ENCODE results near the gene RBM22.

Gene RBM22

DNA sequence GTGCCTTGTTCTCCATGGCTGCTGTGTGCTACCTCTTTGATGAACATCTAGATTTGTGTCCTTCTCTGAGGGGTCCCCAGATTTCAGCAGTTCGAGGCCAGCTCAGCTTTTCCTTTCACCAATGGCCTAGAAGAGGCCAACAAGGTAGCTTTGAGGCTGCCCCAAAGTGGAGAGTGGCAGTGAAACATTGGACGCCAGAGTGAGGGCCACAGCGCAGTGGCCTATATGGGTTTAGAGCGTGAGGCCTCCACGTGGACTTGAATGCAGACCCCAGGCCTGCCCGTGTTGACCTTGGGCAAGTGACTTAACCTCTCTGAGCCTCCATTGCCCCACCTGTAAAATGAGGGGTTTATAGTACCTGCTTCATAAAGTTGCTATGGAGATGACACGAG lies 28.0 kb downstream of the RBM22 start:
- Histone ChIP-seq H3K27me3 (ENCODE audit: control insufficient read depth, insufficient read depth, low read length) (no peaks in the 10 kb centered on the region), H3K9me3 (ENCODE audit: control insufficient read depth, insufficient read depth, low read length) (no peaks in the 10 kb centered on the region), H3K4me1 (ENCODE audit: control insufficient read depth, insufficient read depth, low read length) (peaks cover 15% of the 10 kb centered on the region), H3K36me3 (ENCODE audit: control insufficient read depth, insufficient read depth, low read length) (peaks cover 18% of the 10 kb centered on the region), H3K4me3 (ENCODE audit: low read depth, low read length) (peak overlapping the region; percentile 81), H3K9ac (ENCODE audit: low read depth, low read length) (peak overlapping the region; percentile 80), H3K27ac (ENCODE audit: low read depth, low read length) (peak overlapping the region; percentile 80)

DNA sequence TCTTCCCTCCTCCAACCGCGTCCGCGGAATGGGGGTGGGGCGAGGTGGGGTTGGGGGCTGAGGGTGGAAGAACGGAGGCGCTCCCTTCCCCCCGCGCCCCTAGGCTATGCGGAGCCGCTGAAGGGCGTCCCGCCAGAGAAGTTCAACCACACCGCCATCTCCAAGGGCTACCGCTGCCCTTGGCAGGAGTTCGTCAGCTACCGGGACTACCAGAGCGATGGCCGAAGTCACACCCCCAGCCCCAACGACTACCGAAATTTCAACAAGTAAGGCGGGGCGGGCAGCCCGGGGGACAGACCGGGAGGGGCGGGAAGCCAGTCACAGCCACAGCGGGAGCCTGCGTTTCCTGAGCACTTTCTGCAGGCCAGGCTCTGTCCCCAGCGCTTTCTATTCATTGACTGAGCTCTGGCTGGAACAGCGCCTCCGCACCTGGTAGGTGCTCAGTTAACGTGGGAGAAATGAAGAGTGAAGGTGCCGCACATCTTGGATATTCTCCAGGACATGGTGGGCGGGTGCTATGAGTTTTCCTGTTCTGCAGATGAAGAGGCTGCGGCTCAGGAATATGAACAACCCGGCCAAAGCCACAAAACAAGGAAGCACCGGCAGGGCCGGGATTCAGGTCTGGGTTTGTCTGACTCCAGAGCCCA lies 28.5 kb downstream of the RBM22 start:
- peak overlapping the region; percentile 80 for H3K27ac ChIP-seq (ENCODE audit: low read depth, low read length)

DNA sequence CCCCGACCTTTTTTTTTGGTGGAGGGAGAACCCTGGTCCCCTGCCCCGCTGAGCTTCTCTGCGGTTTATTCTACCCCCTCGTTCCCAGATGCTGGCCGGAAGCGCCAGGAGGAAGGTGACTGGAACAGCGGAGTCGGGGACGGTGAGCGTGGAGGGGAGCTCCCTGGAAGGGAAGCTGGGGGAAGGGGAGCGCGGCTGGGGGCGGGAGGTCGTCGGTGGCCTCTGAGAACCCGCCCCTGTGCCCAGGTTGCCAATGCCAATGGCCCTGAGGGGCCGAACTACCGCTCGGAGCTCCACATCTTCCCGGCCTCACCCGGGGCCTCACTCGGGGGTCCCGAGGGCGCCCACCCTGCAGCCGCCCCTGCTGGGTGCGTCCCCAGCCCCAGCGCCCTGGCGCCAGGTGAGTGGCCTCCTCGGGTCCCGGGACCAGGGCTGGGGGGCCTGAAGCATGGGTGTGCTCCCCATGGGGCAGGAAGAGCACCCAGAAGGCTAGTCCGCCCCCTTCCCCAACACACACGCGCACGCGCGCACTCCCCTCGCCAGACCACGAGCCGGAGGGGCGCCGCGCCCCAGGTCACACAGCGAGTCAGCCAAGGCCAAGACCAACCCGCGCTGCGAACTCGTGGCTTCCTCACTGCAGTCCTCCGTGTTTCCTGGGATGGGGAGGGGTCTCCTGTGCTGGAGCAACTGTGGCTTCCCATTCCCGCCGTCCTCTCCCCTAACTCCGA lies 29.2 kb downstream of the RBM22 start:
- Histone ChIP-seq H3K27ac (ENCODE audit: low read depth, low read length) (peak overlapping the region; percentile 80), H3K4me1 (ENCODE audit: control insufficient read depth, insufficient read depth, low read length) (peaks cover 15% of the 10 kb centered on the region), H3K9me3 (ENCODE audit: control insufficient read depth, insufficient read depth, low read length) (no peaks in the 10 kb centered on the region), H3K27me3 (ENCODE audit: control insufficient read depth, insufficient read depth, low read length) (no peaks in the 10 kb centered on the region), H3K9ac (ENCODE audit: low read depth, low read length) (peak overlapping the region; percentile 80), H3K36me3 (ENCODE audit: control insufficient read depth, insufficient read depth, low read length) (peaks cover 14% of the 10 kb centered on the region), H3K4me3 (ENCODE audit: low read depth, low read length) (peak overlapping the region; percentile 81)

More for the DNA sequence above, 28.5 kb downstream of the RBM22 start:
- Histone ChIP-seq H3K9me3 (ENCODE audit: control insufficient read depth, insufficient read depth, low read length) (no peaks in the 10 kb centered on the region), H3K4me1 (ENCODE audit: control insufficient read depth, insufficient read depth, low read length) (peaks cover 15% of the 10 kb centered on the region), H3K4me3 (ENCODE audit: low read depth, low read length) (peak overlapping the region; percentile 81), H3K36me3 (ENCODE audit: control insufficient read depth, insufficient read depth, low read length) (peaks cover 18% of the 10 kb centered on the region), H3K9ac (ENCODE audit: low read depth, low read length) (peak overlapping the region; percentile 80), H3K27me3 (ENCODE audit: control insufficient read depth, insufficient read depth, low read length) (no peaks in the 10 kb centered on the region)

DNA sequence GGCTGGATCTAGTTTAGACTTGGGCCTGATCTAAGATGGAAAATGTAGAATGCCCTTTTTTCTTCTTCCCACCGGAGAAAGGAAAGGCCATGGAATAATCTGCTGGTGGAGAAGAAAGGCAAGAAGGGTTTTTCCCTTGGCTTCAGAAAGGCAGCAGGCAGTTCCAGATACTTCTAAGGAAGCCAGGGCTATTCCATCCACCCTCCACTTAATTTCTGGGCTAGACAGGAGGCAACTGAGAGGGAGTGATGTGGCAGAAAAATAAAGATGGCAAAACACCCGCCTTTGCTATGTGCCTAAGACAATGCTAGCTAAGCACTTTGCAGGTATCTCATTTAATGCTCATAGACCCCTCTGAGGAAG lies 29.9 kb downstream of the RBM22 start:
- no peaks in the 10 kb centered on the region for H3K9me3 ChIP-seq (ENCODE audit: control insufficient read depth, insufficient read depth, low read length)
- H3K9ac ChIP-seq (ENCODE audit: low read depth, low read length): peak overlapping the region; percentile 40; the same call in 1 of the 2 replicates
- H3K36me3 ChIP-seq (ENCODE audit: control insufficient read depth, insufficient read depth, low read length): peaks cover 13% of the 10 kb centered on the region
- peak overlapping the region; percentile 8 for H3K27ac ChIP-seq (ENCODE audit: low read depth, low read length)
- H3K4me3 ChIP-seq (ENCODE audit: low read depth, low read length): peak overlapping the region; percentile 81
- H3K27me3 ChIP-seq (ENCODE audit: control insufficient read depth, insufficient read depth, low read length): no peaks in the 10 kb centered on the region
- H3K4me1 ChIP-seq (ENCODE audit: control insufficient read depth, insufficient read depth, low read length): peaks cover 15% of the 10 kb centered on the region

DNA sequence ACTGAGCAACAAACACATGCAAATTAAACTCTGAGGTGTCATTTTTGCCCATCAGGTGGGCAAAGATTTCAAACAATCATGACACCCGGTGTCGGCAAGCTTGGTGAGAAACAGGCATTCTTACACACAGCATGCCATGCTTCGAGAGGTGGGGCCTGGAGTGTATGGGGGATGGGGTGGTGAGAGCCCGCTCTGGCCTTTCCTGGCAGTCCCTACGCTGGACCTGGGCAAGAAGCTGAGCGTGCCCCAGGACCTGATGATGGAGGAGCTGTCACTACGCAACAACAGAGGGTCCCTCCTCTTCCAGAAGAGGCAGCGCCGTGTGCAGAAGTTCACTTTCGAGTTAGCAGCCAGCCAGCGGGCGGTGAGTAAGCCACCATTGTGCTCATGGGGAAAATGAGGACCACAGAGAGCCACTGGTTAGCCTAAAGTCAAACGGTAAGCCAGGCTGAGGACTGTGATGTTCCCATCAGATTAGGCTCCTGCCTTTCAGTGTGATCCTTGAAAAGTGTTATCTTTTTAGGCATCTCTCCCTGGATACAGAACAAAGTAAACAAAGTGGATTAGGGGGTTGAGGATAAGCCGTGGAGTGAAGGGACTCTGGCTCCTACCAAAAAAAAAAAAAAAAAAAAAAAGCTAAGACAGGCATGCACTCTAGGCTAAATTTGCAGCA lies 30.5 kb downstream of the RBM22 start:
- Histone ChIP-seq H3K9ac (ENCODE audit: low read depth, low read length) (no peak overlapping the region), H3K4me1 (ENCODE audit: control insufficient read depth, insufficient read depth, low read length) (peaks cover 15% of the 10 kb centered on the region), H3K27me3 (ENCODE audit: control insufficient read depth, insufficient read depth, low read length) (no peaks in the 10 kb centered on the region), H3K36me3 (ENCODE audit: control insufficient read depth, insufficient read depth, low read length) (peaks cover 13% of the 10 kb centered on the region), H3K4me3 (ENCODE audit: low read depth, low read length) (peak overlapping the region; percentile 81; the same call in 1 of the 2 replicates), H3K27ac (ENCODE audit: low read depth, low read length) (peak overlapping the region; percentile 8), H3K9me3 (ENCODE audit: control insufficient read depth, insufficient read depth, low read length) (no peaks in the 10 kb centered on the region)

DNA sequence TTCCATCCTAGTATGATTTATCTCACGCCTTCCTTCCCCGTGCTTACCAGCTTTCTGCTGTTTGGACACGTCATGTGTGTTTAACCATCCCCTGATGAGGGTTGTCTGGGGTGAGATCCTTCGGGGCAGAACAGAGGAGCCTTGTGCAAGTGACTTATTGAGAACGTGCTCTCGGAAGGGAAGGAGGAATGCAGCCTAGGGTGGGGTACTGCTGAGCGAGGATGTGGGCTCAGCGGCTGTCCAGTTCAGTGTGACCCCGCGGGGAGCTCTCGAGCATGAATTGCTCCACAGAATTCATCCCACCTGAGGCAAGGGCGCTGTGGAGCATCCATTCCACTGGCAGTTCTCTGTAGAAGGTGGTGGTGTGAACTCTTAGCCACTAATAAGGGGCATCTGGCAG lies 35.8 kb downstream of the RBM22 start:
- Histone ChIP-seq H3K27me3 (ENCODE audit: control insufficient read depth, insufficient read depth, low read length) (no peaks in the 10 kb centered on the region), H3K4me1 (ENCODE audit: control insufficient read depth, insufficient read depth, low read length) (peaks cover 17% of the 10 kb centered on the region), H3K4me3 (ENCODE audit: low read depth, low read length) (no peak overlapping the region), H3K27ac (ENCODE audit: low read depth, low read length) (no peak overlapping the region), H3K9ac (ENCODE audit: low read depth, low read length) (no peak overlapping the region), H3K9me3 (ENCODE audit: control insufficient read depth, insufficient read depth, low read length) (no peaks in the 10 kb centered on the region), H3K36me3 (ENCODE audit: control insufficient read depth, insufficient read depth, low read length) (peaks cover 14% of the 10 kb centered on the region)

DNA sequence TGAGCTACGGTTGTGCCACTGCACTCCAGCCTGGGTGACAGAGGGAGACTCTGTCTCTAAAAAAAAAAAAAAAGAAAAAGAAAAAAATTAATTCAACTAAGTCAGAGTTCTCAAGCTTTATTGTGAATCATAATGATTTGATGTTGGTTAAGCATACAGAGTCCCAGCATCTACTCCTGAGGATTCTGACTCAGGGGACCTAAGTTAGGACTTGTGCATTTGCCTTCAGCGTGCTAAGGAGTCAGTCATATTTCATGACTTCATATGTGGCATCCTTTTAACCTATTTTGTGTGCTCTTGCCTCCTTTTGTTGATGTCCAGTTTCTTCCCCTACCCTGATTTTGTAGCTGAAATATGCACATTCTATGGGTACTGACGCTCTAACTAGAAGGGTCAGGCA lies 36.9 kb downstream of the RBM22 start:
- peaks cover 12% of the 10 kb centered on the region for H3K36me3 ChIP-seq (ENCODE audit: control insufficient read depth, insufficient read depth, low read length)
- H3K27me3 ChIP-seq (ENCODE audit: control insufficient read depth, insufficient read depth, low read length): no peaks in the 10 kb centered on the region
- H3K4me1 ChIP-seq (ENCODE audit: control insufficient read depth, insufficient read depth, low read length): peaks cover 19% of the 10 kb centered on the region
- H3K4me3 ChIP-seq (ENCODE audit: low read depth, low read length): no peak overlapping the region
- no peaks in the 10 kb centered on the region for H3K9me3 ChIP-seq (ENCODE audit: control insufficient read depth, insufficient read depth, low read length)
- no peak overlapping the region for H3K27ac ChIP-seq (ENCODE audit: low read depth, low read length)
- H3K9ac ChIP-seq (ENCODE audit: low read depth, low read length): no peak overlapping the region

DNA sequence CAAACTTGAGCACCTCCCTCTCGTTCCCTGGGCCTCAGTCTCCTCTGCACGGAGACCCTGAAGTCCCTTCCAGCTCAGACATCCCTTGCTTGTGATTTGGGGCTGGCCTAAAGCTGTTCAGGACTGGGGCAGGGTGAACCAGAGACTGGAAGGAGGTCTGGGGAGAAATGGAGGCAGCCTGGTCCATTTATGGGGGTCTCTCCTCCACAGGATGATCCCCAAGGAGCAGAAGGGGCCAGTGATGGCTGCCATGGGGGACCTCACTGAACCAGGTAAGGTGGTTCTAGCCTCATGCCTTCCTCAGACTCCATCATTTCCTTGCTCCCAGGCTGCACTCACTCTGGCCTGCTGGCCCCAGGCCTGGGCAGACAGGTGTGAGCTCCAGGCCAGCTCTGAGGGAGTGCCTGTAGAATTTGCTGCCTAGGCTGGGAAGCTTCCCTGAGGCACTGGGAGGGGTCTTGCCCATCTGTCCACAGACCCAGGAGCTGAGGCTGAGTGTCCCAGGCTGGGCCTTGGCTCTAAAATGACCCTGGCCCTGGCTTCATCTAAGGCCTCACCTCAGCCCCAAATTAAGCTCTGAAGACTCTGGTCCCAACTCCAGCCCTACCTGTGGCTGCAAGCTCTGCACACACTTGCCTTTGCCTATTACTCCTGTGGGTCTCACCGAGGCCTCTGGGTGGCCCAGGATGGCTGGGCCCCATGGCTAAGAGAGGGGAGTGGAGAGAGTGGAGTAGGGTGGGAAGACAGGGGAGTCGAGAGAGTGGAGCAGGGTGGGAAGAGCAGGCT lies 37.9 kb downstream of the RBM22 start:
- Histone ChIP-seq H3K27ac (ENCODE audit: low read depth, low read length) (no peak overlapping the region), H3K9me3 (ENCODE audit: control insufficient read depth, insufficient read depth, low read length) (no peaks in the 10 kb centered on the region), H3K4me1 (ENCODE audit: control insufficient read depth, insufficient read depth, low read length) (peaks cover 19% of the 10 kb centered on the region), H3K27me3 (ENCODE audit: control insufficient read depth, insufficient read depth, low read length) (peaks cover under 1% of the 10 kb centered on the region; the same call in 1 of the 2 replicates), H3K9ac (ENCODE audit: low read depth, low read length) (no peak overlapping the region), H3K4me3 (ENCODE audit: low read depth, low read length) (no peak overlapping the region), H3K36me3 (ENCODE audit: control insufficient read depth, insufficient read depth, low read length) (peaks cover 5% of the 10 kb centered on the region)

DNA sequence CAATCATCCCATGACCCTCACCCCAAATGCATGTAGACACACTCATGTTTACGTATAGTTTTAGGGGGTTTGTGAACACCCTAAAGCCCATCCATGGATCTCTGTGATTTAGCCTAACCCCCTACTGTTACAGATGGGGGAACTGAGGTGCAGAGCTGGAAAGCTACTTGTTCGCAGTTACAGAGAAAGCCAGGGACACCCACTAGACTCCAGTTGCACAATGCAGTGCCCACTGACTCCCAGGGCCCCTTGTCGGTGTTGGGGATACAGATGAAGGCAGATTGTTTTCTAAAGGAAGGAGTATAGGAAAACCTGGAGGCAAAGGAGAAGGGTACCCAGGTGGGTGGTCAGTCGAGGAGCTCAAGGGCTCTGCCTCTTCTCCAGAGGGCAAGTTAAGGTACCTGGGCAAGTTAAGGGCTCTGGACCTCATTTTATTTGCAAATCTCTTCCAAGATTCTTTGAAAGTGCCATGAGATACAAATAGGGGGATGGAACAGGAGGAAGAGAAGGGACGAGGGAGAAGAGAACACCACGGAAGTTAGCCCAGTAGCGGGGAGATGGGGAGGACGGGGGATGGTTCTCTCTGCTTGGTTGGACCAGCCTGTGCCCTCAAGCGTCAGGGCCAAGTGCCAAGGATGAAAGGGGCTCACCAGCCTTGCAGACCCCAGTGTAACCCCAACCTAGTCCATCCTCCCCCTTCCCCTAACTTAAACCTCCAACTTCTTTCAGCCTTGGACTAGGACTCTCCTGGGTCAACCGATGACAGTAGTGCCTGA lies 38.9 kb downstream of the RBM22 start:
- Histone ChIP-seq H3K36me3 (ENCODE audit: control insufficient read depth, insufficient read depth, low read length) (peaks cover 5% of the 10 kb centered on the region), H3K27ac (ENCODE audit: low read depth, low read length) (no peak overlapping the region), H3K9ac (ENCODE audit: low read depth, low read length) (no peak overlapping the region), H3K9me3 (ENCODE audit: control insufficient read depth, insufficient read depth, low read length) (no peaks in the 10 kb centered on the region), H3K4me3 (ENCODE audit: low read depth, low read length) (no peak overlapping the region), H3K4me1 (ENCODE audit: control insufficient read depth, insufficient read depth, low read length) (peaks cover 19% of the 10 kb centered on the region), H3K27me3 (ENCODE audit: control insufficient read depth, insufficient read depth, low read length) (peaks cover 10% of the 10 kb centered on the region)

DNA sequence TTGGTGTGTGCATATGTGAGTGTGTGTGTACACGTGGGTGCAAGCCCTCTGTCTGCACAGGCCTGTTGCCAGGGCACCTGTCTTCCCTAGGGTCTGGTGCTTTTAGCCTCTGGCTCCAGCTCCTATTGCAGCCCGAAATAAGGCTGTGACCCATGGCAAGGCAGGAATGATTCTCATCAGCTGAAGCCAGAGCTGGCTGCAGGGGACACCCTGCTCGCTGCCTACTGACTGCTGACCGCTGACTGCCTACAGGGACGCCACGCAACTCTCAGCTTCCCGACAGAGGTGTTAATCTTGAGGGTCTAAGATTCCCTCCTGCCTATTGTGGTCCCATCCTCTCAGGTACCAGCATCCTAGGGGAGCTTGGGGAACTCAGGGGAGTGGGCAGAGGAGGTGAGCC lies 39.8 kb downstream of the RBM22 start, which contains the start of gene MYOZ3:
Gene MYOZ3 (plus strand): TSS at position 166 of the 400 bp plus-strand sequence. CDS start 1,691 bp downstream, outside the sequence.
- Histone ChIP-seq H3K36me3 (ENCODE audit: control insufficient read depth, insufficient read depth, low read length) (peaks cover 5% of the 10 kb centered on the region), H3K9me3 (ENCODE audit: control insufficient read depth, insufficient read depth, low read length) (no peaks in the 10 kb centered on the region), H3K4me3 (ENCODE audit: low read depth, low read length) (no peak within 1 kb of the TSS), H3K27ac (ENCODE audit: low read depth, low read length) (no peak within 1 kb of the TSS), H3K27me3 (ENCODE audit: control insufficient read depth, insufficient read depth, low read length) (peaks cover 10% of the 10 kb centered on the region), H3K4me1 (ENCODE audit: control insufficient read depth, insufficient read depth, low read length) (peaks cover 19% of the 10 kb centered on the region), H3K9ac (ENCODE audit: low read depth, low read length) (no peak within 1 kb of the TSS)

Measured in HUES48 (cell line).